Measurements from ENCODE around the gene CCDC68.

The CCDC68 gene

GRCh38 chr18:54878159-54878622 is 81.1 kb downstream of the CCDC68 start:
- no peak overlapping the region for H3K27ac ChIP-seq
- TF ChIP-seq CTCF (conservative IDR thresholded peaks at IDR 0.05), result no peak
- no peak for TF ChIP-seq ZFX (IDR thresholded peaks at IDR 0.05)

- TF ChIP-seq ZFX (IDR thresholded peaks at IDR 0.05) (no peak), CTCF (conservative IDR thresholded peaks at IDR 0.05) (no peak)
- H3K27ac ChIP-seq, result no peak overlapping the region
Measured at GRCh38 chr18:54877076-54877475, 82.2 kb downstream of the CCDC68 start.

GRCh38 chr18:54875063-54875462 is 84.2 kb downstream of the CCDC68 start:
- H3K27ac ChIP-seq, result no peak overlapping the region
- no peak for TF ChIP-seq ZFX (IDR thresholded peaks at IDR 0.05)
- TF ChIP-seq CTCF (conservative IDR thresholded peaks at IDR 0.05), result no peak

GRCh38 chr18:54873884-54874255 is 85.4 kb downstream of the CCDC68 start:
- no peak for TF ChIP-seq ZFX (IDR thresholded peaks at IDR 0.05)
- no peak overlapping the region for H3K27ac ChIP-seq

GRCh38 chr18:54872681-54873080 is 86.6 kb downstream of the CCDC68 start:
- TF ChIP-seq ZFX (IDR thresholded peaks at IDR 0.05) (no peak), CTCF (conservative IDR thresholded peaks at IDR 0.05) (no peak)

GRCh38 chr18:54871231-54871630 is 88.0 kb downstream of the CCDC68 start:
- no peak overlapping the region for H3K27ac ChIP-seq
- TF ChIP-seq CTCF (conservative IDR thresholded peaks at IDR 0.05), result no peak
- TF ChIP-seq ZFX (IDR thresholded peaks at IDR 0.05), result no peak

More at GRCh38 chr18:54872681-54873080, 86.6 kb downstream of the CCDC68 start:
- H3K27ac ChIP-seq, result no peak overlapping the region

GRCh38 chr18:54867131-54867530 is 92.1 kb downstream of the CCDC68 start:
- TF ChIP-seq ZFX (IDR thresholded peaks at IDR 0.05), result no peak
- H3K27ac ChIP-seq, result no peak overlapping the region

- no peak for TF ChIP-seq ZFX (IDR thresholded peaks at IDR 0.05)
- TF ChIP-seq CTCF (conservative IDR thresholded peaks at IDR 0.05), result no peak
Measured at GRCh38 chr18:54860941-54861340, 98.3 kb downstream of the CCDC68 start.

More at GRCh38 chr18:54860941-54861340, 98.3 kb downstream of the CCDC68 start:
- no peak overlapping the region for H3K27ac ChIP-seq
